Stimulated activated memory B cell treated with anti-CD40 and anti-IgM and Interleukin-4, amounts not matched to agents 10 μg/mL and 1 μg/mL and 100 μg/mL, for 72 hours (primary cell): ENCODE results near the gene PARD3B.

ENCODE experiments used
- ATAC-seq: fragments of 150-1000 bp; cut with Tn5 transposase; 2 replicates; pipeline ENCODE4 v1.10.0; 2021
- H3K27ac Mint-ChIP-seq: one replicate; pipeline ENCODE4 v1.8.0; 2022; ENCODE audit warnings: mild to moderate bottlenecking, mixed read lengths
- H3K27me3 Mint-ChIP-seq: one replicate; pipeline ENCODE4 v1.8.0; 2022; ENCODE audit warnings: mixed read lengths
- H3K36me3 Mint-ChIP-seq: one replicate; pipeline ENCODE4 v1.8.0; 2022; ENCODE audit warnings: mixed read lengths
- H3K4me1 Mint-ChIP-seq: one replicate; pipeline ENCODE4 v1.8.0; 2022; ENCODE audit warnings: mixed read lengths
- H3K4me3 Mint-ChIP-seq: one replicate; pipeline ENCODE4 v1.8.0; 2022; ENCODE audit warnings: mild to moderate bottlenecking, moderate library complexity, mixed read lengths
- H3K9me3 Mint-ChIP-seq: one replicate; pipeline ENCODE4 v1.8.0; 2022; ENCODE audit warnings: mixed read lengths

PARD3B gene

GRCh38 chr2:205158404-205158803 is 613.1 kb downstream of the PARD3B start:
- Mint-ChIP-seq H3K27ac (no peak overlapping the region), H3K4me3 (no peak overlapping the region), H3K4me1 (no peaks in the 10 kb centered on the region), H3K9me3 (no peaks in the 10 kb centered on the region), H3K27me3 (no peaks in the 10 kb centered on the region), H3K36me3 (no peaks in the 10 kb centered on the region)
- ATAC-seq: no peak

- Mint-ChIP-seq H3K4me1 (no peaks in the 10 kb centered on the region), H3K9me3 (no peaks in the 10 kb centered on the region), H3K36me3 (no peaks in the 10 kb centered on the region), H3K4me3 (no peak overlapping the region), H3K27me3 (no peaks in the 10 kb centered on the region), H3K27ac (no peak overlapping the region)
- ATAC-seq: no peak
Observed at GRCh38 chr2:205161156-205161839, 616.0 kb downstream of the PARD3B start.

GRCh38 chr2:205166745-205167144 is 621.5 kb downstream of the PARD3B start:
- Mint-ChIP-seq H3K27me3 (peaks cover 8% of the 10 kb centered on the region), H3K36me3 (no peaks in the 10 kb centered on the region), H3K4me3 (no peak overlapping the region), H3K9me3 (peaks cover 3% of the 10 kb centered on the region), H3K4me1 (no peaks in the 10 kb centered on the region), H3K27ac (no peak overlapping the region)
- no peak for ATAC-seq

GRCh38 chr2:205169012-205169411 is 623.7 kb downstream of the PARD3B start:
- H3K27me3 Mint-ChIP-seq: peaks cover 8% of the 10 kb centered on the region
- H3K36me3 Mint-ChIP-seq: no peaks in the 10 kb centered on the region
- no peak for ATAC-seq
- no peaks in the 10 kb centered on the region for H3K4me1 Mint-ChIP-seq
- H3K27ac Mint-ChIP-seq: no peak overlapping the region
- H3K9me3 Mint-ChIP-seq: peaks cover 3% of the 10 kb centered on the region
- no peak overlapping the region for H3K4me3 Mint-ChIP-seq

- Mint-ChIP-seq H3K4me1 (no peaks in the 10 kb centered on the region), H3K36me3 (no peaks in the 10 kb centered on the region), H3K27me3 (peaks cover 8% of the 10 kb centered on the region), H3K9me3 (peaks cover 3% of the 10 kb centered on the region), H3K27ac (no peak overlapping the region), H3K4me3 (no peak overlapping the region)
- ATAC-seq: no peak
Observed at GRCh38 chr2:205169464-205169863, 624.2 kb downstream of the PARD3B start.

GRCh38 chr2:205170399-205170798 is 625.1 kb downstream of the PARD3B start:
- Mint-ChIP-seq H3K9me3 (peaks cover 3% of the 10 kb centered on the region), H3K27ac (no peak overlapping the region), H3K4me1 (no peaks in the 10 kb centered on the region), H3K4me3 (no peak overlapping the region), H3K36me3 (no peaks in the 10 kb centered on the region), H3K27me3 (peaks cover 8% of the 10 kb centered on the region)
- ATAC-seq: no peak

GRCh38 chr2:205171261-205171940 is 626.1 kb downstream of the PARD3B start:
- no peaks in the 10 kb centered on the region for H3K4me1 Mint-ChIP-seq
- peak; percentile 20 for ATAC-seq
- no peaks in the 10 kb centered on the region for H3K36me3 Mint-ChIP-seq
- H3K27me3 Mint-ChIP-seq: peaks cover 8% of the 10 kb centered on the region
- peaks cover 3% of the 10 kb centered on the region for H3K9me3 Mint-ChIP-seq
- no peak overlapping the region for H3K27ac Mint-ChIP-seq
- no peak overlapping the region for H3K4me3 Mint-ChIP-seq

- Mint-ChIP-seq H3K27ac (no peak overlapping the region), H3K9me3 (no peaks in the 10 kb centered on the region), H3K4me3 (no peak overlapping the region), H3K36me3 (no peaks in the 10 kb centered on the region), H3K27me3 (no peaks in the 10 kb centered on the region), H3K4me1 (no peaks in the 10 kb centered on the region)
- no peak for ATAC-seq
Observed at GRCh38 chr2:205175831-205176230, 630.6 kb downstream of the PARD3B start.

GRCh38 chr2:205176546-205176945 is 631.3 kb downstream of the PARD3B start:
- Mint-ChIP-seq H3K27ac (no peak overlapping the region), H3K36me3 (no peaks in the 10 kb centered on the region), H3K27me3 (no peaks in the 10 kb centered on the region), H3K9me3 (no peaks in the 10 kb centered on the region), H3K4me3 (no peak overlapping the region), H3K4me1 (no peaks in the 10 kb centered on the region)
- no peak for ATAC-seq

GRCh38 chr2:205177546-205177945 is 632.3 kb downstream of the PARD3B start:
- no peak overlapping the region for H3K27ac Mint-ChIP-seq
- H3K36me3 Mint-ChIP-seq: no peaks in the 10 kb centered on the region
- H3K9me3 Mint-ChIP-seq: no peaks in the 10 kb centered on the region
- H3K27me3 Mint-ChIP-seq: no peaks in the 10 kb centered on the region
- H3K4me1 Mint-ChIP-seq: no peaks in the 10 kb centered on the region
- ATAC-seq: no peak
- no peak overlapping the region for H3K4me3 Mint-ChIP-seq

- Mint-ChIP-seq H3K27ac (no peak overlapping the region), H3K4me1 (no peaks in the 10 kb centered on the region), H3K4me3 (no peak overlapping the region), H3K36me3 (no peaks in the 10 kb centered on the region), H3K9me3 (no peaks in the 10 kb centered on the region), H3K27me3 (no peaks in the 10 kb centered on the region)
- ATAC-seq: no peak
Observed at GRCh38 chr2:205180730-205181129, 635.5 kb downstream of the PARD3B start.

GRCh38 chr2:205187731-205188130 is 642.5 kb downstream of the PARD3B start:
- Mint-ChIP-seq H3K27ac (no peak overlapping the region), H3K9me3 (no peaks in the 10 kb centered on the region), H3K27me3 (no peaks in the 10 kb centered on the region), H3K4me3 (no peak overlapping the region), H3K4me1 (no peaks in the 10 kb centered on the region), H3K36me3 (no peaks in the 10 kb centered on the region)
- no peak for ATAC-seq

GRCh38 chr2:205188239-205189138 is 643.2 kb downstream of the PARD3B start:
- H3K4me1 Mint-ChIP-seq: no peaks in the 10 kb centered on the region
- H3K27ac Mint-ChIP-seq: no peak overlapping the region
- H3K4me3 Mint-ChIP-seq: no peak overlapping the region
- H3K27me3 Mint-ChIP-seq: no peaks in the 10 kb centered on the region
- no peaks in the 10 kb centered on the region for H3K9me3 Mint-ChIP-seq
- ATAC-seq: no peak
- H3K36me3 Mint-ChIP-seq: no peaks in the 10 kb centered on the region

GRCh38 chr2:205189301-205189700 is 644.0 kb downstream of the PARD3B start:
- H3K36me3 Mint-ChIP-seq: no peaks in the 10 kb centered on the region
- no peaks in the 10 kb centered on the region for H3K9me3 Mint-ChIP-seq
- no peaks in the 10 kb centered on the region for H3K4me1 Mint-ChIP-seq
- no peak overlapping the region for H3K27ac Mint-ChIP-seq
- no peaks in the 10 kb centered on the region for H3K27me3 Mint-ChIP-seq
- no peak for ATAC-seq
- H3K4me3 Mint-ChIP-seq: no peak overlapping the region

GRCh38 chr2:205190528-205190927 is 645.3 kb downstream of the PARD3B start:
- ATAC-seq: no peak
- no peak overlapping the region for H3K27ac Mint-ChIP-seq
- H3K36me3 Mint-ChIP-seq: no peaks in the 10 kb centered on the region
- no peaks in the 10 kb centered on the region for H3K9me3 Mint-ChIP-seq
- no peak overlapping the region for H3K4me3 Mint-ChIP-seq
- no peaks in the 10 kb centered on the region for H3K4me1 Mint-ChIP-seq
- H3K27me3 Mint-ChIP-seq: no peaks in the 10 kb centered on the region
